Inflammatory macrophage (primary cell): ENCODE data around the gene LDB2.
"Not testable (repeated sequence)": the region's sequence is repeated elsewhere in the genome, so short reads cannot be mapped to it uniquely, and the experiment has no call there.

Experiments
- DNase-seq, 2 donors: peaks; one replicate each; pipeline ENCODE4 v3.0.0-alpha.2; 2020 to 2022

LDB2 gene

DNA sequence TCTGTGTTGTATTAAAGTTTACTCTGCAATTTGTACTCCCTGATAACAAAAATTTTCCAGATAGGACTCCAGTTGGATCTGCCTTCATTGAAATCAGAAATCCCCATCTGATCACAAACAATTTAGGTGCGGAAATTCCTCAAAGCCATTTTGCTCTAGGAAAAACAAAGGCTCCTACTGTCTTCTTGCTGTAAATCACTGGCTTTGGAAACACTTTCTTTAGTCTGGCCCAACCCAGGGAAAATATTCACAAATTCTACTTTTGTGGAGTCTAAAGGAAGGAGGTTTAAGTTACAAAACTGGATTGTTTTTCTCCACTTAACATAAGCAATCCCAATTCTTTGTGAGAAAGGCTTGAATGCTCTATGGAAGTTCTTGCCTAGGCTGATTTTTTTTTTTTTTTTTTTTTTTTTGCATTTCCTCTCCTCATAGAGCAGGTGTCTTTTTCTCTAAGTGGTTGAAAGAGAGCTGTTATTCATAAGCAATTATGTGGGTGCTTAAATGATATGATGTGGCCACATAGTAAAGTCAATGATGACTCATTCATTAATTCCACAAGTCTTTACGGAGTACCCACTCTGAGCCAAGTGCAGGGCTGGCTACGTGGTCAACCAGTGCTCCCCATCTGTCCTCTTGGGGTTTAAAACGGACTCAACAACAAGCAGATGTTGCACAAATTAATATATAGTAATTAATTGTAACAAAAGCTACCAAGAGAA is 261.4 kb downstream of the LDB2 start:
- DNase-seq, result no peak

DNA sequence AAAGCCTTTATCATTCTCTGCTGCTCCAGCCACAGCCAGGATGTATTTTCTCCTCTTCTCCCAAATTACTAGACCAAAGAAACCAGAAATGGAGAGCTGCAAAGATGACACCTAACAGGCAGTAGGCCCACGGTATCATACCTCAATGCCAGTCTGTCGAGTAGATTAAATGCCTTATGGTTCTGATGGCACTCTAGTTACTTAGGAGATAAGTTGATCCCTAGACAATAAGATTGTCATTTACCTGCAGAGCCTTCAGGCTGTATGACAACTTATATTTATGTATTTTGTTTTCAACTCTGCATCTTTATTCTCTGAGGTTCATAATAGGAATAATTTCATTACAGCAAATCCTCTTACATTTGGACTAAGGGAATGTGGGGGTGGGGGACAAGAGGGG is 262.1 kb downstream of the LDB2 start:
- no peak for DNase-seq

DNA sequence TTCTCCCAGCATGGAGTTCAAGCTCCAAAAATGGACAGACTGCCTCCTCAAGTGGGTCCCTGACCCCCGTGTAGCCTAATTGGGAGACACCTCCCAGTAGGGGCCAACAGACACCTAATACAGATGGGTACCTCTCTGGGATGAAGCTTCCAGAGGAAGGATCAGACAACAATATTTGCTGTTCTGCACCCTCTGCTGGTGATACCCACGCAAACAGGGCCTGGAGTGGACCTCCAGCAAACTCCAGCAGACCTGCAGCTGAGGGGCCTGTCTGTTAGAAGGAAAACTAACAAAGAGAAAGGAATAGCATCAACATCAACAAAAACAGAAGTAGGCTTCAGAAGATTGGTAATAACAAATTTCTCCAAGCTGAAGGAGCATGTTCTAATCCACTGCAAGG is 269.2 kb downstream of the LDB2 start:
- DNase-seq, result not testable (repeated sequence)

DNA sequence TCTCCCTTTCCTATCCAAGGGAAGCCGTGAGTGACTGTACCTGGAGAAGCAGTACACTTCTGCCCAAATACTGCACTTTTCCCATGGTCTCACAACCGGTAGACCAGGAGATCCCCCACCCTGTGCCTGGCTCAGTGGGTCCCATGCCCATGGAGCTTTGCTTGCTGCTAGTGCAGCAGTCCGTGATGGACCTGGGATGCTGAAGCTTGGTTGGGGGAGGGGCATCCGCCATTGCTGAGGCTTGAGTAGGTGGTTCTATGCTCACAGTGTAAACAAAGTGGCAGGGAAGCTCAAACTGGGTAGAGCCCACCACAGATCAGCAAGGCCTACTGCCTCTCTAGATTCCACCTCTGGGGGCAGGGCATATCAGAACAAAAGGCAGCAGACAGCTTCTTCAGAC is 269.6 kb downstream of the LDB2 start:
- DNase-seq, result not testable (repeated sequence)

DNA sequence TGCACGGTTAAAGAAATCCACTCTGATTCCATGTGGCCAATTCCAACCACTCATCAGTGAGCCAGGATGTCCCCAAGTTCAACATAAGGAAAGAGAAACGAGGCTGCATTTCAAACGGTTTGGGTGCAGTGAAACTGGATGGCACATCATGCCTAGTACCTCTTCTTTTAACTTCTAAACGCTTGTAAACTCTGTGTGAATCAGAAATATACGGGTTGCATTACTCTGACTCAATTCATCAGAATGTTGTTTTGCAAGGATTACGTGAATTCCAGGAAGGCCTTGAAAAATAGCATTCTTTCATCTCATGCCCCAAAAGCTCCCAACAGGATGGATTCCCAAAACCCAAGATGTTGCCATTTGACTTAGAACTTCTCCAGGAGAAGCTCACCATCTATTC is 270.4 kb downstream of the LDB2 start:
- no peak for DNase-seq

DNA sequence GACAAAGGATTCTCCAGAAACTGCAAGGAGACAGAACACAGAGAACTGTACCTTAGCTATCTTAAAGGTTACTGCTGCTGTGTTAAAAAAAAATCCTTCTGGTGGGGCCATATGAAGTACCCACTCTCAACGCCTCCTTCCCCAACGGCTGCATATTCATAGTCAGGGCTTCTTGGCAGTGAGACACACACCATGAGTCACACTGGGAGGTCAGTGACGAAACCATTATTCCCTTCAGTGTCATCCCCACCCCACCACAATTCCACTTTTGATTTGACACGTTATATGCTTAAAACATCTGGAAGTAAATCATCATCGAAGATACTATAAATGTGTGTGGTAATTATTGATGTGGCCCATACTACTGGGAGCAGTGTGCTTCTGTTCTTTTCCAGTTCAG is 271.5 kb downstream of the LDB2 start:
- no peak for DNase-seq

DNA sequence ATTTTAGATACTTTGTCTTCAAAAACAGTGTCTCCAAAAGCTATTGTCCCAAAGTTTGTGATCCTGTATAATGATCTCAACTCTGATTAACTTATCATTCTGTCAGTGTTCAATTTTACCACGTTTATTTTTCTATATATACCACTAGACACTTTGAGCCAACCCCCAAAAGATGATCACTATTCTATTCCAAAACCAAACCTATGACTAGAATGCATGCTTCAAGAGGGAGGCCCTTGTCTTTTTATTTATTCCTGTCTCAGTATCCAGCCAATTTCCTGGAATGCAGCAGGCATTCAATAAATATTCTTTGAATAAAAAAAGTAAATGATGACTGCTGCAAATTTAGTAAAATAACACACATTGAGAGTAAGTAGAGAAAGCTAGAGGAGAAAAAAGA is 275.6 kb downstream of the LDB2 start:
- no peak for DNase-seq

DNA sequence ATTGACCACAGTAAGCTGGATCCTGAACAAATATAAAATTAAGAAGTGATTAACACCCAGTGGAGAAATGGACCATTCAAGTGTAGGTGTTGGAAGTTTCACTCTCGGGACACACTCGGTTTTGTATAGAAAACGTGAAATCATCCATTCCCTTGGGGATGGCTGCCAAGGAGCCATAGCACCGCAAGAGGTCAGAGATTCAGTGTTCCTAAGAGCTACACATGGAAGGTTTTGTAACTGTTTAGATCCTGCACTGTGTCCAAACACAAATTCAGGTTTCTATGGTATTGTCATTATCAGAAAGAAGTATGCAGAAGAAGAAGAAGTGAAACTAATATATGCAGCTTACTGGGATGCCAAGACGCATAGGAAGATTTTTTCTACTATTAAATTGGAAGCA is 281.0 kb downstream of the LDB2 start:
- DNase-seq, result no peak

DNA sequence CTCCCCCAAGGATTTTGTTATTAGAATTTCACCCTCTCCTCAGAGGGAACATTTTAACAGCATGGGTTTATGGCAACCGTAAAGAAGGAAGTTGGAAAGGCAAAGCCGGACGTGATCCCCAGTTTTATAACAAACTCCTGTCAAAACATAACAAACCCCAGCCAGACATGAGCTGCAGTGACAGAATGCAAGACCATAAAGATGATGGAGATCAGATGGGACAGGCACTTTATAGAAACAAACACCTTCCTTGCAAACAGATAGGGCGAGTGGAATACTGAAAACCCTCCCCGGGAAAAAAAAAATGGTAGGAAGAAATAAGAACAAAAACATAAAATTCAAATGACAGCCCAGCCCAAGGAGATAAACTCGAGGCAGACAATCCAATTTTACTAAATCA is 281.4 kb downstream of the LDB2 start:
- no peak for DNase-seq

DNA sequence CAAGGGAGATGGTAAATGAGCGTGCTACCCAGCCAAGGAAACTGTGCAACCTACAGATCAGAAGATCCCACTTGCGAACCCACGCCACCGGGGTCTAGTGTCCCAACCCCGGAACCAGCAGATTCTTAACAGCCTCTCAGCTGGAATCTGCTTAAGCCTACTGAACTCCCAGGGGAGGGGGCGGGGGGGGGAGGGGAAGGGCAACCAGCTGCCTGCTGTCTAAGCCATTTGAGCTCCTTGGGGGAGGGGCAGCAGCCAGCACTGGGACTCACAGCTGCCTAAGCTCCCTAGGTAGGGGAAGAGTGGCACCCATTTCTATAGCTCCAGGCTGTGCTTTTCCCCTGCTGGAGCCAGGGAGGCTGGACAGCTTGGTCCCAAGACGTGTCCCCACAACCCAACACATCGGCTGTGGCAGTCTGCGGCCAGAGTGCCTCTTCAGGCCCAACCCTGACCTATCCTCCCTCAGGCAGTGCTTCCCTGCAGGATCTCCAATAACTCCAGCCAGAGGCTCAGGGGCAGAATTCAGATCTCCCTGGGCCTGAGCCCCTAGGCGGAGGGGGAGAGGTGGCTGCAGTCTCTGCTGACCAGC is 289.2 kb downstream of the LDB2 start:
- no peak for DNase-seq

DNA sequence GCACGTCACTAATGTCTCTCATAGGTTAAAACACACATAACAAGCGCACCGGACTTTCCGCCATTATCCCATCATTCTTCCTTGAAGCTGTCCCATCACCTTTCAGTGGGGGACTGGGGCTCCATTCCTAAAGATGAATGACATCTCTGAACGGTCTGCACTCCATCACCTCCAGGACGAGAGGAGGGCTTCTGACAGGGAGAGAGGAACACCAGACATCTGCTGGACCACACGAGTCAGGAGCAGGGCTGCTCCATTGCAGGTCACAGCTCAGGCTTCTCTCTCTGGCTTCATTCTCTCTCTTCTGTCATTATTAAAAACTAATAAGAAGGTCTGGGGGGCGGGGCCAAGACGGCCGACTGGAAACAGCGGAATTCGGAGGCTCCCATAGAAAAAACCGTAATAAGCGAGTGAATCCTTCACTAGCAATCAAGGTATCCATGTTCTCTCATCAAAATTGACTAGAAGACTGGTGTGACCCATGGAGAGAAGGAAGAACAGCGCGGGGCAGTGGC is 289.8 kb downstream of the LDB2 start:
- DNase-seq, result no peak

DNA sequence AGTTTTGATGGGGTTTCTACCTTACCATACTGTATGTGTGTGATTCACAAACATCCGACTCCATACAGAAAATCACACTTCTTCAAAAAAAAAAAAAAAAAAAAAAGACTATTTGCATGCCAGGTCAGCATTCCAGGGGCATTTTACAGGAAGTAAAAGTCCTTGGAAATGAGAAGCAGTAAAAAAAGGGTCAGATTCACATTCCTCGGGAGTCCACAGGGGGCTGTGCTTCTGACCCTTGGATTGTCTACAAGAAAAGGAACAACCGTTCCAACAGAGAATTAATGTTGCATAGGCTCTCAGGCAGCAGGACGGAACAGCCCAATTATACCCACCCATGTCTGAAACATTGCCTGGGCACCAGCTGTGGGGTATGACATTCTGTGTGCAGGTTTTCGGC is 290.3 kb downstream of the LDB2 start:
- no peak for DNase-seq

DNA sequence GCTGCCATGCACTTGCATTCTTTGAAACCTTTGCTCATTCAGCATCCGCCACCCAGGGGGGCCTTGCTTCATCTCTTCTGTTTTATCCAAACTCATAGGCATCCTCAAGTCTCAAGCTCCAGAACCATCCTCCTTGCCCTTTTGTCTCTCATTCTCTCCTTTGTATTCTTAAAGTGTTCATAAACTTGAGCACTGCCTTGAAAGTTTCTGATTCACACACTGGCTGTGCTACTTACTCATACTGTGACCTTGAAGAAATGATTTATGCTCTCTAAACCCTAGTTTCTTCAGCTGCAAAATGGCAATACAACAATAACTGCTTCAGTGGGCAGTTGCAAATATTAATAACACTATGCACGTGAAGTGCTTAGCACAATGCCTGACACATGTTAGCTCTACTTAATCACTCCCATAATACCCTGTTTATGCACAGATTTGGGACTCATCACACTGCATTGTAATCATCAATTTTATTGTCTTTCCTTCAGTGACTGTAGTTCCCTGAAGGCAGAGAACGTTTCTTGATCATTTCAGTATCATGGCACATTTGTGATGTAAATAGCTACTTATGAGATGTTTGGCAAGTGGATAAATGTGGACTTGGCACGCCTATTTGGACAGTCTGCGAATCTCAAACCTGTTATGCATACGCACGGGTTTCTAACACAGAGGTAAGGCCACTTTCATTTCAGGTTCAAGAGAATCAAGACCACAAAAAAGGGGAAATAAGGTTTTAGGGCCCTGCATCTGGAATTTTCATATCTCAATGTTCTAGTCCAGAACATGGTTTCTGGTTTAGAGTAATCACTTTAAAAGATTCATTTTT is 291.0 kb downstream of the LDB2 start:
- no peak for DNase-seq

DNA sequence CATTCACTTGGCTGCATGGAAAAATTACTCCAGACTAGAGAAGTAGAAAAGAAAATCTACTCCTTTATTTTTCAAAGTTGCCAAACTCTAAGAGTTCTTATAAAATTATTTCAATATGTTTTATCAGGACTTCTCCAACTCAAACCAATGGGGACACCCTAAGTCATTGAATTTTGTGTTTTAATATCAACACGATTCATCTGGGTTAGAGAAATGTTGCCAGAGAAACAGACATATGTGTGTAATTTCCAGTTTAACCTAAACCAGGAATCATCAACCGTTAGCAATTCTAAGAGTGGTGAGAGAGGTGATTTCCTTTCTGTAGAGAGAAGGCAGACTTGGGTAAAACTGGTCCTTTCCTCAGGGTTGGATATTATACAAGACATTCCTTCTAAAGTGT is 291.8 kb downstream of the LDB2 start:
- no peak for DNase-seq

DNA sequence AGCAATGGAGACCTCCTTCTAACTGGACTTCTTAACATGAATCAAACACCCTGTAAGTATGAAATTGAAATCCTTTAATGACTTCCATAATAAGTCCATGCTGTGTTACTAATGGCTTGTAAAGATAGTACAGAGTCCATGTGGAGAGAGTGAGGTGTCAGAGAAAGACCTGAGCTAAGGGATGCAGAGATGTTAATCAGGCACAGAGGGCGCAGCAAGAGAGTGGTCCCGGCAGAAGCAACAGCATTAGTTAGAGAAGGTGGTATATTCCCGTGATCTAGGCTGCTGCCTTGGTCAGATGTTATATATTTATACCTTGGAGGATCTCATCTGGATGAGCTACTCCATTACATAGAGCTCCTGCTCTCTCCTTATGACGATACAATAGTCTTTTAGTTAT is 295.3 kb downstream of the LDB2 start:
- no peak for DNase-seq

DNA sequence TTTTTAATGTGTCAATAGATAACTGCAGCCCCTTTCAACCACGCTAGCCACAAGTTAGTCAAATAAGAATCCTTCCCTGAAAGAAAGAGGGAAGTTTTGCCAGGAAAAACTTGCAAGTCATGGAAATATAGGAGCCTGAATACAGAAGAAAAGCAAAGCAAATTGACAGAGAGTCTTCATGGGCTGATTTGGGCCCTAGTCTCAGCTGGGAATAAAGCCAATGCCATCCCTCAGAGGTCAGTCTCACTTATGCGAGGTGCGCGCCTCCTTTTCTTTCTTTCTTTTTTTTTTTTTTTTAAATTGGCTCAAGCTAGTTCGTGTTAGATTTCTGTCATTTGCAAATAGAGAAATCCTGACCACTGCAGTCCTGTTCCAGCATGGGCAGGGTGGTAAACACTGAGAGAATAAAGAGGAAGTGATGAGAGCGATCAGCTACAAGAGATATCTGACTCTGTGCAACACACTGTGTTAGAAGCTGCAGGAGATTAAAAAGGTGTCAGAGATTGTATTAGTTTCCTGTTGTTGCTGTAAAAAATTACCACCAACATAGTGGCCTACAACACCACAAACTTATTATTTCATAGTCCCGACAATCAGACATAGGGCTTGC is 299.7 kb downstream of the LDB2 start:
- no peak for DNase-seq

DNA sequence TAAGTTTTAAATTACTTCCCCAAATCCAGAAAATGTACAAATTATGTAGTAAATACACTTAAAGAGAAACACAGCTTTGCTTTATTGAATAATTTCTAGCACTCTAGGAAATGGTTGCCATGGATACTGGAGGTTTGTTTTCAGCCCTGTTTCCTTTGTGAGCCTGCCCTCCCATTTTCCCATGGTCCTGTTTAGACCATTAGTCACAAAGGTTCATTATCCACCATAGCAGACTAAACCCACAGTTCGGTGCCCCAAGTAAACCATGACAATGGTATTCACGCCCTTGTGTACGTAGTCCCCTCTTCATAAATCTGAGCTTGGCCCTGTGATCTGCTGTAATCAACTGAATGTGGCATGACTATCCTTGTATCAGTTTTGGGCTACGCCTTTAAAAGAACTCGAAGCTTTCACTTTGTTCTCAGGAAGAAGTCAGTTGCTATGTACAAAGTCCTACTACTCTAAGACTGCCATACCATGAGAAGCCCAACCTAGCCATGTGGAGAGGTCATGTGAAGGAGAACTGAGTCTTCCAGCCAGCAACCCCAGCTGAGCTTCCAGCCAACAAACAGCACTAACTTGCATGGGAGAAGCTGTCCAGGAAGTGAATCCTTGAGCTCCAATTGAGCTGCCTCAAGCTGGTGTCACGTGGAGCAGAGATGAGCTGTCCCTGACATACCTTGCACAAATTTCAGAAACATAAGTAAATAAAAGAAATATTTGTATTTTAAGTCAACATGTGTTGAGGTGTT is 300.4 kb downstream of the LDB2 start:
- no peak for DNase-seq

DNA sequence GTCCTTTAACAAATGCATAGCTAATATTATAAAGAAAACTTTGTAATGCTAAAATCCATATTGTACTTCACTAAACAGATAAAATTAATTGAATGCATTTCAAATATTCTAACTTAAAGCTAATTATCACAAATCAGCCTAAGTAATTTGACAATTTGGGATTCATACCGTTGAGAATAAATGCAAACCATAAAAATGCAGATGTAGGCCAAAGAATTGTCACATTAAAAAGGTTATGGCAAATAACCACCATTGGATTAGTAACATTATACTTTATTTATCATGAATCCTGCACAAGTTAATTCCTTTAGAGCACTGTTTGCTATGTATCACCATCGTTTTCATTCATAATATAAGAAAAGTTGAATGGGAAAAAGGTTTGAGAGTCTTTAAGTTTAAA is 301.0 kb downstream of the LDB2 start:
- DNase-seq, result no peak

DNA sequence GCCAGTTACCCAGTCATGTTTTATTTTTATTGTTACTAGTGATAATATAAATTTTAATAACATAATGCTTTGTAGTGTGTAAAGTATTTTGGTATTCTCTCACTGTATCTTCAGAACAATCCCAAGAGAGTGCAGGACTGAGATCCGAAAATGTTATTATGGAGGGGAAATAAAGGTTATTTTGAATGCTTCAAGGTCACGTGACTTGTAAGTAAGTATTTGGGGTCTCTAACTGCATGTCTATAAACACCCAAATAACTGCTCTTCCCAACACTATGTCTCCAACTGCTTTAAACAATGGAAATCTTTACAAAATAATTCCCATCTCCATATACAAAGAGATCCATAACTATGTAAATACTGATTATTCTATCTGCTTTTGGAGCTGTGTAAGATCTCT is 302.2 kb downstream of the LDB2 start:
- DNase-seq, result no peak

DNA sequence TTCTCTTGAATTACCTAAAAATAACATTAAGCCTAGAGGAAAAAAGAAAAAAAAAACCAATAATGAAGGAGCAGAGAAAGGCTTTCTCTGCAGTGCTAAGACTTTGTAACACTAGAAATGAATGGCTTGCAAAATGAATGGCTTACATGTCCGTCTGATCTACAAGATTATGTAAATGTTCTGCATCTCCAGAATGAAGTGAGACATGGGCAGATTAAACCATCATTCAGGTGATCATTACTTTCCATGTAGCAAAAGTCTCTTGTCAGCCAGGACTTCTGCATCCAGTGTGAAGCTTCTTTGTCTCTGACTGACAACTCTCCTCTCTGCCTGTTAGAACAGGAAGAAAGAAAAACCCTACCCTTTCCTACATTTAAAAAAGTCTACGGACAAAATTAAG is 304.3 kb downstream of the LDB2 start:
- no peak for DNase-seq

DNA sequence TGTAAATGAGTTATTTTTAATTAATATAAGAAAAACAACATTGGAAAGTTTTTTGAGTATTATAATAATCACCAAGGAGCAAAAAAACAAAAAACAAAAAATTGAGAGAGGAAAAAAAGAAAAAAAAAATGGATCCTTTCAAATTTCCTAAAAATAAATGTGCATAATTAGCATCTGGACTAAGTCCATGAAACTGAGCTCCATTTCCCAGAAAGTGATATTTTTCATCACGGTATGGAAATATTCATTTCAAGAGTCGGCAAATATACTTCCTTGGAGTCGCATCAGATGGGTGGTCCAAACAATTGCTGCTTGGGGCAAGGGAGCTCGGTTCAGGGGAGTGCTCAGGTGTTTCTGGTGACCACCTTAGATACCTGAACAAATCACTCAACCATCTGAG is 305.1 kb downstream of the LDB2 start:
- no peak for DNase-seq

DNA sequence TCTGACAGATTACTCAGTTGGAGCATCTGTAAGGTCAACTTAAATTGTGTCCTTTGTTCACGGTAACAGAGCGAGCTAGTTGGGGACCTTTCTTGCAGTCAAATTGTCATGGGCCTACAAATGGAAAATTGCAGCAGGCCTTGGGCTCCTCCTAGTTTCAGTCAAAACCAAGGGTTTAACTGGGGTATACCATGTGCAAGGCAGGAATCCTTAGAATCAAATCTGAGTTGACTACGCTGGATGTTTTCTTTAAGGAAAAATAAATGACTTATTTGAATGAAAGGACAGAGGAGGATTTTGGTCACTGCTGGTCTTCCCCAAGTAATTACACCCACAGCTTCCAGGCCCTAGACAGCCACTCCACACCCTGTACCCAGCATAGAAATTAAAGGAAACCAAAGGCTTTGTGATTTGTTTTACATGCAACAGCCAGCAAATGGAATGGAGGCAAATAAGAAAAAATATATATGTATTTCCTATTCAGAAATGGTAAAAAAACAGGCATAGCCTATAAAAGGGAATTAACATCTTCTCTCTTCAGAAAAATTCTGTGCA is 307.1 kb downstream of the LDB2 start:
- DNase-seq, result no peak
